Forelimb muscle (tissue), 1 donor: ENCODE results near the gene SEZ6L. TPM values are rescaled to one million over a fixed set of nuclear protein-coding genes. Genes with fewer than 3 reads are reported as not detected.

ENCODE experiments used
- DNase-seq: peaks from one replicate; pipeline ENCODE4 v3.0.0-alpha.2; 2013; ENCODE audit warnings: low read depth
- polyA plus RNA-seq: library from polyadenylated mRNA; unstranded; fragments of 120-200 nt; gene quantifications from one replicate; pipeline ENCODE4 v1.2.1, GENCODE V29; 2013; ENCODE audit not compliant: insufficient read length

Gene SEZ6L
- polyA plus RNA-seq, 1 donor: 0.40 TPM

GRCh38 chr22:26241361-26241760 is 72.1 kb downstream of the SEZ6L start:
- DNase-seq: no peak

- DNase-seq: no peak
Observed at GRCh38 chr22:26245001-26245400, 75.7 kb downstream of the SEZ6L start.

GRCh38 chr22:26246552-26246951 is 77.3 kb downstream of the SEZ6L start:
- no peak for DNase-seq

GRCh38 chr22:26251869-26252268 is 82.6 kb downstream of the SEZ6L start:
- no peak for DNase-seq

GRCh38 chr22:26259510-26259909 is 90.2 kb downstream of the SEZ6L start:
- DNase-seq: no peak

GRCh38 chr22:26264162-26264561 is 94.9 kb downstream of the SEZ6L start:
- no peak for DNase-seq

- DNase-seq: no peak
Observed at GRCh38 chr22:26265281-26265680, 96.0 kb downstream of the SEZ6L start.

GRCh38 chr22:26265909-26266308 is 96.6 kb downstream of the SEZ6L start:
- DNase-seq: no peak

GRCh38 chr22:26267856-26268255 is 98.6 kb downstream of the SEZ6L start:
- DNase-seq: no peak

- DNase-seq: no peak
Observed at GRCh38 chr22:26269572-26269971, 100.3 kb downstream of the SEZ6L start.

- DNase-seq: no peak
Observed at GRCh38 chr22:26271427-26271826, 102.2 kb downstream of the SEZ6L start.

GRCh38 chr22:26273011-26273675 is 103.9 kb downstream of the SEZ6L start:
- DNase-seq: no peak

- DNase-seq: no peak
Observed at GRCh38 chr22:26276529-26277160, 107.4 kb downstream of the SEZ6L start.

- no peak for DNase-seq
Observed at GRCh38 chr22:26281941-26282340, 112.7 kb downstream of the SEZ6L start.

- no peak for DNase-seq
Observed at GRCh38 chr22:26283330-26283729, 114.1 kb downstream of the SEZ6L start.

GRCh38 chr22:26285632-26286031 is 116.4 kb downstream of the SEZ6L start:
- no peak for DNase-seq

GRCh38 chr22:26286091-26286820 is 117.0 kb downstream of the SEZ6L start:
- DNase-seq: no peak

- no peak for DNase-seq
Observed at GRCh38 chr22:26287382-26288225, 118.3 kb downstream of the SEZ6L start.

GRCh38 chr22:26289611-26290101 is 120.4 kb downstream of the SEZ6L start:
- no peak for DNase-seq

- DNase-seq: no peak
Observed at GRCh38 chr22:26291940-26292666, 122.8 kb downstream of the SEZ6L start.

GRCh38 chr22:26292667-26292995 is 123.4 kb downstream of the SEZ6L start:
- DNase-seq: no peak
